K562 (cell line): Measurements from ENCODE around the gene GLUL. TPM values are rescaled to one million over a fixed set of nuclear protein-coding genes. Genes with fewer than 3 reads are reported as not detected.

Experiments
- ATAC-seq: fragments of 200-7000 bp; cut with Tn5 transposase; 3 replicates; pipeline ENCODE4 v1.9.1; 2020; ENCODE audit warnings: moderate library complexity
- BruUV-seq: library from RNA; stranded (reverse); fragments of 400-500 nt; replicated peaks from 2 replicates; lab custom pipeline; 2021; lab: Mats Ljungman, UMichigan
- CTCF ChIA-PET: fragments of 300-600 bp; formaldehyde crosslinking; extraction: SDS; loops from one replicate; lab custom pipeline; 2021; ENCODE audit warnings: low intra/inter-chr PET ratio; lab: Yijun Ruan, JAX
- POLR2A ChIA-PET: fragments of 300-600, 350-650 bp; sonication (Branson Sonifier 250); formaldehyde crosslinking; extraction: SDS; loops from one replicate; lab custom pipeline; 2021; ENCODE audit warnings: antibody characterized with exemption, inconsistent platforms; lab: Yijun Ruan, JAX
- DNase-seq, 4 experiments: peaks; one replicate each; pipeline versions ENCODE4 v3.0.0 to v3.0.0-alpha.2; 2011 to 2018; ENCODE audit warnings: low spot score in 3 of 4, mixed read lengths in 3 of 4; ENCODE audit errors: extremely low read depth in 1 of 4
- FAIRE-seq: peaks from 2 replicates; lab custom pipeline; 2011; peaks lifted over from hg19 to GRCh38; lab: Jason Lieb, UNC
- H2AFZ ChIP-seq: 2 replicates; pipeline ENCODE4 v1.6.0; 2011; ENCODE audit warnings: low read depth, low read length, control low read depth, inconsistent platforms
- H3K27ac ChIP-seq: fragments of 200-600 bp; 3 replicates; pipeline ENCODE4 v1.8.0; 2011; ENCODE audit warnings: low read depth, mild to moderate bottlenecking, control low read depth, inconsistent platforms, low read length, moderate library complexity, mixed read lengths; ENCODE audit errors: extremely low read depth
- H3K27me3 ChIP-seq, 2 experiments: fragments of 300-600 bp in 1 of 2; 2 replicates in 1 of 2; 3 replicates in 1 of 2; pipeline versions ENCODE4 v1.6.0 to v1.8.0; 2011; ENCODE audit warnings: inconsistent platforms in 2 of 2, low read length in 2 of 2, mild to moderate bottlenecking in 1 of 2, mixed read lengths in 1 of 2, moderate library complexity in 1 of 2; ENCODE audit not compliant: control insufficient read depth in 2 of 2, insufficient read depth in 2 of 2
- H3K36me3 ChIP-seq: fragments of 300-600 bp; 3 replicates; pipeline ENCODE4 v1.8.0; 2011; ENCODE audit warnings: mild to moderate bottlenecking, low read length, inconsistent platforms; ENCODE audit not compliant: control insufficient read depth, insufficient read depth
- H3K4me1 ChIP-seq, 2 experiments: fragments of 200-600 bp in 1 of 2; replicated peaks in 1 of 2; 2 replicates in 1 of 2; 3 replicates in 1 of 2; pipeline versions ENCODE4 v1.5.1 to v1.8.0; 2011; ENCODE audit warnings: inconsistent platforms in 2 of 2, low read length in 2 of 2, mild to moderate bottlenecking in 1 of 2, mixed read lengths in 1 of 2, moderate library complexity in 1 of 2; ENCODE audit not compliant: control insufficient read depth in 2 of 2, insufficient read depth in 2 of 2
- H3K4me2 ChIP-seq: 2 replicates; pipeline ENCODE4 v1.6.1; 2011; ENCODE audit warnings: low read length, control low read depth, inconsistent platforms, mixed read lengths; ENCODE audit not compliant: insufficient read depth
- H3K4me3 ChIP-seq: fragments of 200-600 bp; sonication (generic), shearing (Covaris generic); 2 replicates; pipeline ENCODE4 v1.5.1; 2016; ENCODE audit warnings: control low read depth, inconsistent platforms
- H3K79me2 ChIP-seq: fragments of 200-600 bp; 3 replicates; pipeline ENCODE4 v1.8.0; 2011; ENCODE audit warnings: low read length, inconsistent platforms; ENCODE audit not compliant: control insufficient read depth, insufficient read depth
- H3K9ac ChIP-seq, 2 experiments: 2 replicates each; pipeline versions ENCODE4 v1.6.0 to v1.6.1; 2011; ENCODE audit warnings: low read depth in 2 of 2, low read length in 2 of 2, control low read depth in 1 of 2, inconsistent platforms in 1 of 2, mild to moderate bottlenecking in 1 of 2, mixed read lengths in 1 of 2; ENCODE audit not compliant: insufficient read depth in 1 of 2
- H3K9me1 ChIP-seq: one replicate; pipeline ENCODE4 v1.6.0; 2011; ENCODE audit warnings: inconsistent platforms, mild to moderate bottlenecking, low read length, moderate library complexity; ENCODE audit not compliant: control insufficient read depth, insufficient read depth
- H3K9me3 ChIP-seq: replicated peaks from 2 replicates; pipeline ENCODE4 v1.5.1; 2011; ENCODE audit warnings: low read depth, low read length, inconsistent platforms; ENCODE audit not compliant: control insufficient read depth, insufficient read depth
- H4K20me1 ChIP-seq: replicated peaks from 2 replicates; pipeline ENCODE4 v1.6.1; 2011; ENCODE audit warnings: low read length, inconsistent platforms, mixed read lengths; ENCODE audit not compliant: control insufficient read depth, insufficient read depth
- AFF4 ChIP-seq: sonication (generic); formaldehyde crosslinking; IDR thresholded peaks from 2 replicates; pipeline ENCODE4 v1.8.0; 2023; ENCODE audit warnings: mild to moderate bottlenecking, missing genetic modification reagents
- POLR2AphosphoS2 ChIP-seq: IDR thresholded peaks from 2 replicates; pipeline ENCODE4 v1.6.1; 2012; ENCODE audit warnings: low read length, improper control_type of control experiment
- WGBS: fragments of 100-300 bp; shearing (Covaris generic); methylation state at CpG from one replicate; pipeline ENCODE4 v1.1.6; 2016; ENCODE audit warnings: low coverage, mixed read lengths; ENCODE audit not compliant: insufficient coverage; ENCODE audit errors: missing lambda C conversion rate; 5-methylcytosine and 5-hydroxymethylcytosine counted together
- in situ Hi-C: fragments of 300-500 bp; cut with MboI; formaldehyde crosslinking; loops from 4 replicates; pipeline ENCODE4 v1.15.0; 2018; ENCODE audit warnings: inconsistent platforms, mixed read lengths
- intact Hi-C: fragments of 100-400 bp; cut with micrococcal nuclease; formaldehyde crosslinking; loops from 2 replicates; pipeline ENCODE4 v1.14.2; 2022
- polyA plus RNA-seq, 8 experiments: library from polyadenylated mRNA; depleted of rRNA in 4 of 8; stranded (reverse) in 5 of 8; unstranded in 3 of 8; fragments of >200 nt; fragmentation: Nextera tagmentation in 2 of 8; fragmentation: Illumina TruSeq in 1 of 8; extraction: Ambion mirVana in 2 of 8; extraction: Trizol in 1 of 8; gene quantifications; 2 replicates each; pipeline versions ENCODE4 v1.2.1 to v1.2.3, GENCODE V29; 2011 to 2014; ENCODE audit warnings: inconsistent platforms in 1 of 8, missing spikeins in 1 of 8
- total RNA-seq, 7 experiments: library from RNA; depleted of rRNA in 6 of 7; stranded (reverse); fragments of >200 nt in 6 of 7; fragmentation: Illumina TruSeq in 2 of 7; extraction: Trizol in 2 of 7; gene quantifications; 2 replicates each; pipeline versions ENCODE4 v1.2.1 to v1.2.3, GENCODE V29; 2011 to 2021; ENCODE audit warnings: low replicate concordance in 1 of 7

Gene GLUL
- total and polyA plus RNA-seq, 9 of the 15 experiments (the other 6 are each of a cell fraction or from before 2014, with no cell fraction given): 1,088 to 4,222 (median 1,338) TPM

GRCh38 chr1:182383934-182384333 lies 7.7 kb downstream of the GLUL start:
- ATAC-seq (no peak), DNase-seq (peak in 1 of 4 experiments; percentile 32), FAIRE-seq (no peak)
- H3K9me1 ChIP-seq: peaks cover 26% of the 10 kb centered on the region
- peaks cover 45% of the 10 kb centered on the region for H3K79me2 ChIP-seq
- POLR2A ChIA-PET: interaction anchor here (0.6 to 5.3 kb wide), 5 partner anchors 7 to 258 kb away, joined by 3 to 60 read pairs (median 3); partner anchors contain the start of gene GLUL
- 79% methylated on average over 7 of the region's 7 CpGs for WGBS
- no peak overlapping the region for H3K9ac ChIP-seq
- no peaks in the 10 kb centered on the region for H3K27me3 ChIP-seq
- intact Hi-C loops: no loop called here
- no peaks in the 10 kb centered on the region for H3K9me3 ChIP-seq
- H3K27ac ChIP-seq: no peak overlapping the region
- H2AFZ ChIP-seq: no peak overlapping the region
- peaks cover 24% of the 10 kb centered on the region for H4K20me1 ChIP-seq
- H3K4me1 ChIP-seq: peaks cover 20 to 40% of the 10 kb centered on the region in 2 experiments; a peak in 4 of 5 replicates
- peaks cover 77% of the 10 kb centered on the region for H3K36me3 ChIP-seq
- TF ChIP-seq AFF4 (no peak), POLR2AphosphoS2 (0 out of 2 replicates have a peak, but pooled peaks have one; percentile 22)
- no TSS peak for BruUV-seq
- H3K4me2 ChIP-seq: no peak overlapping the region
- in situ Hi-C loops: no loop called here
- no peak overlapping the region for H3K4me3 ChIP-seq
- CTCF ChIA-PET: no interaction called here
